SJCRH30 (cell line): Measurements from ENCODE around the gene RGS11. TPM values are rescaled to one million over a fixed set of nuclear protein-coding genes. Genes with fewer than 3 reads are reported as not detected.

Experiments used
- DNase-seq, 2 experiments: peaks; one replicate each; pipeline ENCODE4 v3.0.0-alpha.2; 2015 to 2020
- H3K27ac ChIP-seq: fragments of 250-450 bp; sonication (Bioruptor Pico); 2 replicates; pipeline ENCODE4 v1.5.1; 2020; ENCODE audit warnings: mild to moderate bottlenecking, moderate library complexity
- H3K27me3 ChIP-seq: fragments of 250-450 bp; sonication (Bioruptor Pico); 2 replicates; pipeline ENCODE4 v1.5.1; 2020; ENCODE audit warnings: mild to moderate bottlenecking, moderate library complexity
- H3K36me3 ChIP-seq: fragments of 250-450 bp; sonication (Bioruptor Pico); 2 replicates; pipeline ENCODE4 v1.5.1; 2020; ENCODE audit warnings: mild to moderate bottlenecking, moderate library complexity
- H3K4me1 ChIP-seq: fragments of 250-450 bp; sonication (Bioruptor Pico); 2 replicates; pipeline ENCODE4 v1.5.1; 2020; ENCODE audit warnings: mild to moderate bottlenecking, moderate library complexity
- H3K4me3 ChIP-seq: fragments of 250-450 bp; sonication (Bioruptor Pico); 2 replicates; pipeline ENCODE4 v1.5.1; 2020; ENCODE audit warnings: mild to moderate bottlenecking, moderate library complexity
- H3K9me3 ChIP-seq: fragments of 250-450 bp; sonication (Bioruptor Pico); replicated peaks from 2 replicates; pipeline ENCODE4 v1.5.1; 2020; ENCODE audit warnings: mild to moderate bottlenecking, moderate library complexity
- total RNA-seq: library from RNA; depleted of rRNA; stranded (reverse); fragments of >200 nt; shearing (Covaris generic); gene quantifications from 2 replicates; pipeline ENCODE4 v1.2.3, GENCODE V29; 2014; rRNA removed

Gene RGS11
- total RNA-seq, 1 experiment from 2014 or later, result not detected

DNA sequence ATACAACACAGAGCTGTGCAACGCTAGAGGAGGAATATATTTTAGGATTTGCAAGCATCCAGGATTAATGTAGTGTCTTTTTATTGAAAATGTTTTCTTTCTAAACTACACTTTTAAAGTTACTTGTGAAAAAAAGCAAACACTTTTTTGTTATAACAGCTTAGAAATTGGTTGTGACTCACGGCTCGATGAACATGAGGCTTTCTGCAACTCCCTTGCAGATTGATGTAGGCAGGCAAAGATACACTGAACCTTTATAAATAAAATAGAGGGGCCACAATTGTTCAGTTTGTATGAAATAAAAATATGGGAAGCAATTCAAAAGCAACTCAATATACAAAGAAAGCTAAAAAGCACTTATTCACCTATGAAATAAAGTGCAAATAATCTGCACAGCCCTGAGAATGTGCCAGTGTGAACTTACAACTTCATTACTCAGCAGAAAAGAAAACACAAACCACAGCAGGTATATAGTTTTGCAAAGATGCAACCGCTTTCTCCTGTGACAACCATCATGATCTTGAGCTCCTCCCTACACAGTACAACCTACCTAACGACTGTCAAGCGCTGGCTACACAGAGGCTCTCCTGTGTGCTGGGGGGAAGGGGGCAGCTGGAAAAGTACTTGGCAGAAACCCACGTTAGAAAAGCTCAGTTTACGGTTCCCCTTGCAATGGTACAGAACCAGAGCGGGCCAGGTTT is 47.4 kb downstream of the RGS11 start:
- peaks cover 39% of the 10 kb centered on the region for H3K36me3 ChIP-seq
- DNase-seq, result no peak
- H3K4me1 ChIP-seq, result peaks cover 3% of the 10 kb centered on the region; the same call in 1 of the 2 replicates
- H3K9me3 ChIP-seq, result no peaks in the 10 kb centered on the region
- peak overlapping the region; percentile 90 for H3K4me3 ChIP-seq
- peak overlapping the region; percentile 92 for H3K27ac ChIP-seq
- no peaks in the 10 kb centered on the region for H3K27me3 ChIP-seq

DNA sequence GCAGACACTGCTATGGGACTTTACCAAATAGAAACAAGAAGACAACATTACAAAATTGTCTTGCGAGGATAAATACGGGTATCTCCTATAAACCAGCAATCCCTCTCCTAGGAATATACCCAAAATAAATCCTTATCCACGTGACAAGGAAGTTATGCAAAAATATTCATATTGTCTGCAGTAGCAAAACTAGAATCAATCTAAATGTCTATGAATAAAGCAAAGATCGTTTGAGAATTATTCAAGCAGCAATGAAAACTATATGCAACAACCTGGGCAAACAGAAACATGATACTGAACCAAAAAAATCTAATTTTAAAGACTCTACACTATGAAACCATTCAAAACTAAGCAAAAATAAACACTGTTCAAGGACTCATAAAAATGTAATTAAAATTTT is 55.7 kb downstream of the RGS11 start:
- H3K4me3 ChIP-seq, result no peak overlapping the region
- H3K9me3 ChIP-seq, result no peaks in the 10 kb centered on the region
- H3K36me3 ChIP-seq, result peaks cover 69% of the 10 kb centered on the region
- no peak for DNase-seq
- no peaks in the 10 kb centered on the region for H3K4me1 ChIP-seq
- H3K27ac ChIP-seq, result no peak overlapping the region
- no peaks in the 10 kb centered on the region for H3K27me3 ChIP-seq

Other genes starting within 250 kb of the RGS11 start
- gene POLR3K, start 222.3 kb downstream of the RGS11 start, total RNA-seq, result 20.9 and 24.3 TPM in 2 replicates
- 60.7 and 63.4 TPM in 2 replicates for gene SNRNP25, start 222.1 kb downstream of the RGS11 start, total RNA-seq
- 24.1 and 25.3 TPM in 2 replicates for gene RHBDF1, start 203.3 kb downstream of the RGS11 start, total RNA-seq
- gene MPG, start 197.7 kb downstream of the RGS11 start, total RNA-seq, result 37.8 and 47.2 TPM in 2 replicates
- gene NPRL3, start 137.3 kb downstream of the RGS11 start, total RNA-seq, result 9.8 and 11.5 TPM in 2 replicates
- gene HBZ, start 123.3 kb downstream of the RGS11 start, total RNA-seq, result not detected in 2 replicates
- not detected in 2 replicates for gene HBM, start 110.0 kb downstream of the RGS11 start, total RNA-seq
- gene HBA2, start 103.1 kb downstream of the RGS11 start, total RNA-seq, result not detected in 2 replicates
- gene HBA1, start 99.3 kb downstream of the RGS11 start, total RNA-seq, result 0.33 TPM in 1 of 2 replicates, not detected in the other
- not detected in 2 replicates for gene HBQ1, start 95.5 kb downstream of the RGS11 start, total RNA-seq
- 38.0 and 47.4 TPM in 2 replicates for gene LUC7L, start 46.5 kb downstream of the RGS11 start, total RNA-seq
- gene FAM234A, start 41.1 kb downstream of the RGS11 start, total RNA-seq, result 28.3 and 28.9 TPM in 2 replicates
- not detected in 2 replicates for gene ARHGDIG, start 4.6 kb upstream of the RGS11 start, total RNA-seq
- 0.18 and 0.38 TPM in 2 replicates for gene PDIA2, start 7.2 kb upstream of the RGS11 start, total RNA-seq
- gene AXIN1, start 76.8 kb upstream of the RGS11 start, total RNA-seq, result 20.9 and 21.1 TPM in 2 replicates
- 81.4 and 96.8 TPM in 2 replicates for gene MRPL28, start 94.6 kb upstream of the RGS11 start, total RNA-seq
- gene PGAP6, start 106.0 kb upstream of the RGS11 start, total RNA-seq, result 25.6 and 27.5 TPM in 2 replicates
- gene NME4, start 121.3 kb upstream of the RGS11 start, total RNA-seq, result 140 and 149 TPM in 2 replicates
- gene DECR2, start 125.9 kb upstream of the RGS11 start, total RNA-seq, result 4.8 and 5.7 TPM in 2 replicates
- gene RAB11FIP3, start 149.7 kb upstream of the RGS11 start, total RNA-seq, result 28.6 and 30.2 TPM in 2 replicates